ENCODE data around the gene AGAP5. TPM values are rescaled to one million over a fixed set of nuclear protein-coding genes. Genes with fewer than 3 reads are reported as not detected.

AGAP5 gene
- total and polyA plus RNA-seq, 9 of the 15 experiments (the other 6 are each of a cell fraction or from before 2014, with no cell fraction given): 0.32 to 7.5 (median 5.3) TPM

DNA sequence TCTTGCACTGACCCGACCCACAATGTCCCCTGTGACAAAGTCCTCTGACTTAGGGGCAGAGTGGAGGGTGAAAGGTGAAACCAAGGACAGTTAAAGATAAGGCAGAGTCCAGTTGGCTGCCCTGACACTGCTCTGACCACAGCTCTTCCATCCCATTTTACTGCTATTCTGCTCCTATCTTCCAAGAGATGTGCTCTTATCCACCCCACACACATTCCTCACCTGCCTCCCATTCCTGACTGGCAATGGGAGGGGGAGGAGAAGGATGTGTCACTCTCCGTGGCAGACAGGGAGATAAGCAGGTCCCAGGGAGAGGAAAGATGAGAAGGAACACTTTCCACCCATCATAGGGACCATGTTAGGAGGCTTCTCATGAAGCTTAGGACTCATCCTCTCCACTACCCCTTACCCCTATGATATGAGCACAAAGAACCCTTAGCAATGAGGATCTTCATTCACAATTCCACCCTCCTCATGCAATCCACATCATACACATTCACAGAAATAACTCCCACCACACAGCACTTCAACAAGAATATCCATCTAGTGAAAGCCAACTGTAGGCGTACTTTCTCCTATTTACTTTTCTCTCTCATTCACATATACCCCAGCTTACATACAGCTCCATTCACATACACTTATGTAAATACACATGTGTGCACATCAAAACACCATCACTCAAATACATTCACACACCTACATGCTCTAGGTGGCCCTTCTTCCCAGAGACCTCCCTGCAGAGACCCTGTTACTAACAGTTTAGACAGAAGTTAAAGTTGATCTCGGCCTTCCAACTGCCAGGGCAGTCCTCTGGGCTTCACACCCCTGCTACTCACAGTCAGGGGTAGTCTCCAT is 48.7 kb downstream of the AGAP5 start (continued):
- peak; percentile 82 to 92 for TF ChIP-seq TEAD1 (CRISPR knock-in tag; IDR thresholded peaks at IDR 0.05)
- no peak for TF ChIP-seq GTF2F1 (IDR thresholded peaks at IDR 0.05; ENCODE audit: low read depth, low read length)
- TF ChIP-seq MYNN (IDR thresholded peaks at IDR 0.05): peak; percentile 62; the same call in 1 of the 2 replicates
- TF ChIP-seq MYNN (CRISPR knock-in tag; IDR thresholded peaks at IDR 0.05): no peak
- TF ChIP-seq TEAD2 (tag; IDR thresholded peaks at IDR 0.05): no peak
- TF ChIP-seq, protein P1, sequence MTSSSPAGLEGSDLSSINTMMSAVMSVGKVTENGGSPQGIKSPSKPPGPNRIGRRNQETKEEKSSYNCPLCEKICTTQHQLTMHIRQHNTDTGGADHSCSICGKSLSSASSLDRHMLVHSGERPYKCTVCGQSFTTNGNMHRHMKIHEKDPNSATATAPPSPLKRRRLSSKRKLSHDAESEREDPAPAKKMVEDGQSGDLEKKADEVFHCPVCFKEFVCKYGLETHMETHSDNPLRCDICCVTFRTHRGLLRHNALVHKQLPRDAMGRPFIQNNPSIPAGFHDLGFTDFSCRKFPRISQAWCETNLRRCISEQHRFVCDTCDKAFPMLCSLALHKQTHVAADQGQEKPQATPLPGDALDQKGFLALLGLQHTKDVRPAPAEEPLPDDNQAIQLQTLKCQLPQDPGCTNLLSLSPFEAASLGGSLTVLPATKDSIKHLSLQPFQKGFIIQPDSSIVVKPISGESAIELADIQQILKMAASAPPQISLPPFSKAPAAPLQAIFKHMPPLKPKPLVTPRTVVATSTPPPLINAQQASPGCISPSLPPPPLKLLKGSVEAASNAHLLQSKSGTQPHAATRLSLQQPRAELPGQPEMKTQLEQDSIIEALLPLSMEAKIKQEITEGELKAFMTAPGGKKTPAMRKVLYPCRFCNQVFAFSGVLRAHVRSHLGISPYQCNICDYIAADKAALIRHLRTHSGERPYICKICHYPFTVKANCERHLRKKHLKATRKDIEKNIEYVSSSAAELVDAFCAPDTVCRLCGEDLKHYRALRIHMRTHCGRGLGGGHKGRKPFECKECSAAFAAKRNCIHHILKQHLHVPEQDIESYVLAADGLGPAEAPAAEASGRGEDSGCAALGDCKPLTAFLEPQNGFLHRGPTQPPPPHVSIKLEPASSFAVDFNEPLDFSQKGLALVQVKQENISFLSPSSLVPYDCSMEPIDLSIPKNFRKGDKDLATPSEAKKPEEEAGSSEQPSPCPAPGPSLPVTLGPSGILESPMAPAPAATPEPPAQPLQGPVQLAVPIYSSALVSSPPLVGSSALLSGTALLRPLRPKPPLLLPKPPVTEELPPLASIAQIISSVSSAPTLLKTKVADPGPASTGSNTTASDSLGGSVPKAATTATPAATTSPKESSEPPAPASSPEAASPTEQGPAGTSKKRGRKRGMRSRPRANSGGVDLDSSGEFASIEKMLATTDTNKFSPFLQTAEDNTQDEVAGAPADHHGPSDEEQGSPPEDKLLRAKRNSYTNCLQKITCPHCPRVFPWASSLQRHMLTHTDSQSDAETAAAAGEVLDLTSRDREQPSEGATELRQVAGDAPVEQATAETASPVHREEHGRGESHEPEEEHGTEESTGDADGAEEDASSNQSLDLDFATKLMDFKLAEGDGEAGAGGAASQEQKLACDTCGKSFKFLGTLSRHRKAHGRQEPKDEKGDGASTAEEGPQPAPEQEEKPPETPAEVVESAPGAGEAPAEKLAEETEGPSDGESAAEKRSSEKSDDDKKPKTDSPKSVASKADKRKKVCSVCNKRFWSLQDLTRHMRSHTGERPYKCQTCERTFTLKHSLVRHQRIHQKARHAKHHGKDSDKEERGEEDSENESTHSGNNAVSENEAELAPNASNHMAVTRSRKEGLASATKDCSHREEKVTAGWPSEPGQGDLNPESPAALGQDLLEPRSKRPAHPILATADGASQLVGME (CRISPR knock-in tag; IDR thresholded peaks at IDR 0.05): peak; percentile 83; the same call in 1 of the 2 replicates
- peak; percentile 39; the same call in 1 of the 2 replicates for TF ChIP-seq PML (IDR thresholded peaks at IDR 0.05; ENCODE audit: low read length)
- peak; percentile 91 for TF ChIP-seq MTA1 (IDR thresholded peaks at IDR 0.05; ENCODE audit: borderline replicate concordance)
- TF ChIP-seq E2F3 (CRISPR knock-in tag; IDR thresholded peaks at IDR 0.05): no peak
- peak; percentile 46; the same call in 1 of the 2 replicates for TF ChIP-seq EGR1 (conservative IDR thresholded peaks at IDR 0.05)
- TF ChIP-seq HDAC2 (IDR thresholded peaks at IDR 0.05): peak; percentile 95
- TF ChIP-seq NCOA1 (IDR thresholded peaks at IDR 0.05; ENCODE audit: low read depth): 0 out of 2 replicates have a peak, but pooled peaks have one; percentile 51
- TF ChIP-seq CBFA2T2 (conservative IDR thresholded peaks at IDR 0.05): peak; percentile 96
- 0 out of 2 replicates have a peak, but pooled peaks have one; percentile 50 for TF ChIP-seq ZNF134 (CRISPR knock-in tag; conservative IDR thresholded peaks at IDR 0.05)
- peak; percentile 8; the same call in 1 of the 2 replicates for TF ChIP-seq PHB2 (IDR thresholded peaks at IDR 0.05; ENCODE audit: low read depth)
- peak; percentile 45; the same call in 1 of the 2 replicates for TF ChIP-seq TOE1 (IDR thresholded peaks at IDR 0.05; ENCODE audit: borderline replicate concordance)
- no peak for TF ChIP-seq TOE1 (CRISPR knock-in tag; IDR thresholded peaks at IDR 0.05; ENCODE audit: borderline replicate concordance, low read depth)
- no peak for TF ChIP-seq ZNF785 (CRISPR knock-in tag; IDR thresholded peaks at IDR 0.05)
- TF ChIP-seq, protein P2, sequence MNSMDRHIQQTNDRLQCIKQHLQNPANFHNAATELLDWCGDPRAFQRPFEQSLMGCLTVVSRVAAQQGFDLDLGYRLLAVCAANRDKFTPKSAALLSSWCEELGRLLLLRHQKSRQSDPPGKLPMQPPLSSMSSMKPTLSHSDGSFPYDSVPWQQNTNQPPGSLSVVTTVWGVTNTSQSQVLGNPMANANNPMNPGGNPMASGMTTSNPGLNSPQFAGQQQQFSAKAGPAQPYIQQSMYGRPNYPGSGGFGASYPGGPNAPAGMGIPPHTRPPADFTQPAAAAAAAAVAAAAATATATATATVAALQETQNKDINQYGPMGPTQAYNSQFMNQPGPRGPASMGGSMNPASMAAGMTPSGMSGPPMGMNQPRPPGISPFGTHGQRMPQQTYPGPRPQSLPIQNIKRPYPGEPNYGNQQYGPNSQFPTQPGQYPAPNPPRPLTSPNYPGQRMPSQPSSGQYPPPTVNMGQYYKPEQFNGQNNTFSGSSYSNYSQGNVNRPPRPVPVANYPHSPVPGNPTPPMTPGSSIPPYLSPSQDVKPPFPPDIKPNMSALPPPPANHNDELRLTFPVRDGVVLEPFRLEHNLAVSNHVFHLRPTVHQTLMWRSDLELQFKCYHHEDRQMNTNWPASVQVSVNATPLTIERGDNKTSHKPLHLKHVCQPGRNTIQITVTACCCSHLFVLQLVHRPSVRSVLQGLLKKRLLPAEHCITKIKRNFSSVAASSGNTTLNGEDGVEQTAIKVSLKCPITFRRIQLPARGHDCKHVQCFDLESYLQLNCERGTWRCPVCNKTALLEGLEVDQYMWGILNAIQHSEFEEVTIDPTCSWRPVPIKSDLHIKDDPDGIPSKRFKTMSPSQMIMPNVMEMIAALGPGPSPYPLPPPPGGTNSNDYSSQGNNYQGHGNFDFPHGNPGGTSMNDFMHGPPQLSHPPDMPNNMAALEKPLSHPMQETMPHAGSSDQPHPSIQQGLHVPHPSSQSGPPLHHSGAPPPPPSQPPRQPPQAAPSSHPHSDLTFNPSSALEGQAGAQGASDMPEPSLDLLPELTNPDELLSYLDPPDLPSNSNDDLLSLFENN (IDR thresholded peaks at IDR 0.05; ENCODE audit: low read depth in 2 of 2, low read length in 2 of 2): peak in 1 of 2 experiments; percentile 43; a peak in 1 of 4 replicates
- TF ChIP-seq BHLHE40 (IDR thresholded peaks at IDR 0.05; ENCODE audit: low read length): peak; percentile 80; the same call in 1 of the 2 replicates
